Measurements from ENCODE around the gene CR1. TPM values are rescaled to one million over a fixed set of nuclear protein-coding genes. Genes with fewer than 3 reads are reported as not detected.

Gene CR1
- total RNA-seq, 1 experiment from 2014 or later: 0.07 TPM

GRCh38 chr1:207501071-207501470, 5.1 kb downstream of the CR1 start:
- intact Hi-C loops (cut with micrococcal nuclease): no loop called here
- H3K4me3 ChIP-seq (replicated peaks in 1 of 2; ENCODE audit: low read depth in 1 of 2, low read length in 2 of 2): no peak overlapping the region
- RAD21 ChIA-PET (ENCODE audit: low non-redundant PET in 1 of 2, low total read pairs in 2 of 2, uncharacterized antibody in 2 of 2, unreplicated experiment in 2 of 2): no interaction called here
- DNase-seq (ENCODE audit: low read depth, low spot score): no peak
- CTCF ChIA-PET: interaction anchor here (0.9 to 3.3 kb wide), 3 partner anchors 171 to 592 kb away, joined by 3 to 33 read pairs (median 3); no protein-coding TSS in a partner anchor
- H3K36me3 ChIP-seq (ENCODE audit: control insufficient read depth in 1 of 2, insufficient read depth in 2 of 2, low read length in 2 of 2): no peaks in the 10 kb centered on the region
- no peak overlapping the region for H2AFZ ChIP-seq (ENCODE audit: low read depth, low read length, poor library complexity, severe bottlenecking)
- no peak overlapping the region for H3K9ac ChIP-seq (ENCODE audit: low read length)
- TF ChIP-seq SIN3A (IDR thresholded peaks at IDR 0.05; ENCODE audit: low read depth) (no peak), YY1 (IDR thresholded peaks at IDR 0.05; ENCODE audit: extremely low read depth, insufficient replicate concordance, low read depth, low read length) (no peak), ZNF274 (IDR thresholded peaks at IDR 0.05; ENCODE audit: low read depth, low read length) (no peak), ELF1 (IDR thresholded peaks at IDR 0.05; ENCODE audit: borderline replicate concordance, low read depth) (no peak), CEBPB (IDR thresholded peaks at IDR 0.05; ENCODE audit: low read depth) (no peak), SRF (IDR thresholded peaks at IDR 0.05; ENCODE audit: low read depth) (no peak), RAD21 (IDR thresholded peaks at IDR 0.05; ENCODE audit: low read depth) (no peak), ZFX (IDR thresholded peaks at IDR 0.05) (no peak), JUND (IDR thresholded peaks at IDR 0.05) (no peak), EGR1 (IDR thresholded peaks at IDR 0.05; ENCODE audit: low read depth) (no peak), POLR2A (IDR thresholded peaks at IDR 0.05; ENCODE audit: borderline replicate concordance, extremely low read depth, insufficient read depth, insufficient read length) (no peak)
- TF ChIP-seq, protein P1, sequence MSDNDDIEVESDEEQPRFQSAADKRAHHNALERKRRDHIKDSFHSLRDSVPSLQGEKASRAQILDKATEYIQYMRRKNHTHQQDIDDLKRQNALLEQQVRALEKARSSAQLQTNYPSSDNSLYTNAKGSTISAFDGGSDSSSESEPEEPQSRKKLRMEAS (IDR thresholded peaks at IDR 0.05): no peak
- no peaks in the 10 kb centered on the region for H3K4me1 ChIP-seq (ENCODE audit: control insufficient read depth in 1 of 2, insufficient read depth in 2 of 2, low read length in 2 of 2)
- no peak for ATAC-seq
- no peaks in the 10 kb centered on the region for H3K9me3 ChIP-seq (ENCODE audit: control insufficient read depth in 1 of 2, insufficient read depth in 1 of 2, low read depth in 1 of 2, low read length in 2 of 2)
- POLR2A ChIA-PET: no interaction called here
- H3K27ac ChIP-seq (ENCODE audit: low read depth, low read length): no peak overlapping the region
- H3K9me2 ChIP-seq (ENCODE audit: insufficient read depth): no peaks in the 10 kb centered on the region
- H3K27me3 ChIP-seq (ENCODE audit: insufficient read depth, low read length): peaks cover 5% of the 10 kb centered on the region; the same call in 1 of the 2 replicates
- no peaks in the 10 kb centered on the region for H4K20me1 ChIP-seq (ENCODE audit: insufficient read depth)
- BruUV-seq (replicated peaks): no TSS peak
- H3K79me2 ChIP-seq (ENCODE audit: insufficient read depth, low read length): no peaks in the 10 kb centered on the region
- no peak overlapping the region for H3K4me2 ChIP-seq (ENCODE audit: low read length)

GRCh38 chr1:207502726-207503125, 6.8 kb downstream of the CR1 start:
- CTCF ChIA-PET: no interaction called here
- intact Hi-C loops (cut with micrococcal nuclease): no loop called here

More at GRCh38 chr1:207502726-207503125, 6.8 kb downstream of the CR1 start:
- Histone ChIP-seq H3K27me3 (ENCODE audit: insufficient read depth, low read length) (peaks cover 5% of the 10 kb centered on the region; the same call in 1 of the 2 replicates), H4K20me1 (ENCODE audit: insufficient read depth) (no peaks in the 10 kb centered on the region), H3K9me2 (ENCODE audit: insufficient read depth) (no peaks in the 10 kb centered on the region), H2AFZ (ENCODE audit: low read depth, low read length, poor library complexity, severe bottlenecking) (no peak overlapping the region), H3K4me1 (ENCODE audit: control insufficient read depth in 1 of 2, insufficient read depth in 2 of 2, low read length in 2 of 2) (no peaks in the 10 kb centered on the region), H3K79me2 (ENCODE audit: insufficient read depth, low read length) (no peaks in the 10 kb centered on the region), H3K9me3 (ENCODE audit: control insufficient read depth in 1 of 2, insufficient read depth in 1 of 2, low read depth in 1 of 2, low read length in 2 of 2) (no peaks in the 10 kb centered on the region), H3K4me2 (ENCODE audit: low read length) (no peak overlapping the region), H3K27ac (ENCODE audit: low read depth, low read length) (no peak overlapping the region), H3K9ac (ENCODE audit: low read length) (no peak overlapping the region), H3K4me3 (replicated peaks in 1 of 2; ENCODE audit: low read depth in 1 of 2, low read length in 2 of 2) (no peak overlapping the region), H3K36me3 (ENCODE audit: control insufficient read depth in 1 of 2, insufficient read depth in 2 of 2, low read length in 2 of 2) (no peaks in the 10 kb centered on the region)
- TF ChIP-seq FOSL1 (IDR thresholded peaks at IDR 0.05; ENCODE audit: low read depth): no peak
- no peak for TF ChIP-seq YY1 (IDR thresholded peaks at IDR 0.05; ENCODE audit: extremely low read depth, insufficient replicate concordance, low read depth, low read length)
- no peak for TF ChIP-seq CBX3 (IDR thresholded peaks at IDR 0.05; ENCODE audit: low read depth)
- no peak for TF ChIP-seq POLR2A (IDR thresholded peaks at IDR 0.05; ENCODE audit: borderline replicate concordance, extremely low read depth, insufficient read depth, insufficient read length)
- TF ChIP-seq ZBTB33 (IDR thresholded peaks at IDR 0.05; ENCODE audit: extremely low read depth, insufficient replicate concordance, low read length): no peak
- no peak for TF ChIP-seq EZH2 (IDR thresholded peaks at IDR 0.05)
- no peak for TF ChIP-seq JUND (IDR thresholded peaks at IDR 0.05)
- no peak for TF ChIP-seq SP1 (IDR thresholded peaks at IDR 0.05; ENCODE audit: low read depth)
- TF ChIP-seq, protein P1 (IDR thresholded peaks at IDR 0.05): no peak
- no peak for TF ChIP-seq ZNF274 (IDR thresholded peaks at IDR 0.05; ENCODE audit: low read depth, low read length)
- DNase-seq (ENCODE audit: low read depth, low spot score) (no peak), ATAC-seq (no peak)
- ChIA-PET RAD21 (ENCODE audit: low non-redundant PET in 1 of 2, low total read pairs in 2 of 2, uncharacterized antibody in 2 of 2, unreplicated experiment in 2 of 2) (no interaction called here), POLR2A (no interaction called here)
- BruUV-seq (replicated peaks): no TSS peak

All from HCT116 (cell line).